Testis (tissue), 3 donors: ENCODE measurements around the gene THAP3. TPM values are rescaled to one million over a fixed set of nuclear protein-coding genes. Genes with fewer than 3 reads are reported as not detected.

Source experiments
- DNase-seq: peaks from one replicate; pipeline ENCODE4 v3.0.0-alpha.2; 2019
- H3K27ac ChIP-seq, 2 donors: fragments of 200-600 bp; sonication (generic); one replicate each; pipeline ENCODE4 v1.5.1; 2019
- H3K27me3 ChIP-seq: fragments of 200-600 bp; sonication (generic); one replicate; pipeline ENCODE4 v1.5.1; 2019
- H3K36me3 ChIP-seq: fragments of 200-600 bp; sonication (generic); one replicate; pipeline ENCODE4 v1.5.1; 2017; ENCODE audit warnings: low read depth; ENCODE audit errors: missing control alignments
- H3K4me1 ChIP-seq: fragments of 200-600 bp; sonication (generic); one replicate; pipeline ENCODE4 v1.5.1; 2019
- H3K4me3 ChIP-seq, 2 donors: fragments of 200-600 bp; sonication (generic); one replicate each; pipeline ENCODE4 v1.5.1; 2017 to 2019
- H3K9me3 ChIP-seq: fragments of 200-600 bp; sonication (generic); one replicate; pipeline ENCODE4 v1.5.1; 2017
- POLR2A ChIP-seq: fragments of 450-650 bp; IDR thresholded peaks from one replicate; pipeline ENCODE4 v1.6.1; 2017; ENCODE audit warnings: antibody characterized with exemption, mild to moderate bottlenecking, moderate library complexity
- WGBS, 2 donors: methylation state at CpG; one replicate each; pipeline ENCODE4 v1.1.5; 2018; 5-methylcytosine and 5-hydroxymethylcytosine counted together
- intact Hi-C: fragments of 100-400 bp; cut with DNase I; formaldehyde crosslinking; loops from one replicate; pipeline ENCODE4 v1.15.1; 2023; ENCODE audit warnings: low total_unique reads
- polyA plus RNA-seq: library from polyadenylated mRNA; stranded (reverse); fragments of 350-450 nt; fragmentation: Illumina TruSeq; extraction: RNeasy Lipid Tissue Mini Kit (QIAGEN cat#74804); gene quantifications from one replicate; pipeline ENCODE4 v1.2.3, GENCODE V29; 2014; ENCODE audit warnings: low read depth, low replicate concordance; ENCODE audit not compliant: insufficient read depth
- total RNA-seq, 2 donors: library from RNA; depleted of rRNA; stranded (reverse); fragments of >200 nt; gene quantifications; one replicate each; pipeline ENCODE4 v1.2.3, GENCODE V29; 2016
- TF ChIP-seq, protein P1 (sequence below), 3 experiments: fragments of 450-650 bp in 2 of 3; fragments of 200-600 bp in 1 of 3; sonication (generic) in 1 of 3; IDR thresholded peaks; one replicate each; pipeline ENCODE4 v1.5.1; 2016 to 2019; ENCODE audit warnings: antibody characterized with exemption in 3 of 3, mild to moderate bottlenecking in 2 of 3, moderate library complexity in 1 of 3

THAP3 gene
- total and polyA plus RNA-seq, 3 donors from 2014 or later = 28.7 to 41.9 (median 38.6) TPM

GRCh38 chr1:6625584-6626149 is 999 bp downstream of the THAP3 start:
- peak overlapping the region; percentile 74 to 91 for H3K27ac ChIP-seq
- no peaks in the 10 kb centered on the region for H3K36me3 ChIP-seq
- peak overlapping the region; percentile 83 to 86 for H3K4me3 ChIP-seq
- no peaks in the 10 kb centered on the region for H3K27me3 ChIP-seq
- TF ChIP-seq, protein P1, sequence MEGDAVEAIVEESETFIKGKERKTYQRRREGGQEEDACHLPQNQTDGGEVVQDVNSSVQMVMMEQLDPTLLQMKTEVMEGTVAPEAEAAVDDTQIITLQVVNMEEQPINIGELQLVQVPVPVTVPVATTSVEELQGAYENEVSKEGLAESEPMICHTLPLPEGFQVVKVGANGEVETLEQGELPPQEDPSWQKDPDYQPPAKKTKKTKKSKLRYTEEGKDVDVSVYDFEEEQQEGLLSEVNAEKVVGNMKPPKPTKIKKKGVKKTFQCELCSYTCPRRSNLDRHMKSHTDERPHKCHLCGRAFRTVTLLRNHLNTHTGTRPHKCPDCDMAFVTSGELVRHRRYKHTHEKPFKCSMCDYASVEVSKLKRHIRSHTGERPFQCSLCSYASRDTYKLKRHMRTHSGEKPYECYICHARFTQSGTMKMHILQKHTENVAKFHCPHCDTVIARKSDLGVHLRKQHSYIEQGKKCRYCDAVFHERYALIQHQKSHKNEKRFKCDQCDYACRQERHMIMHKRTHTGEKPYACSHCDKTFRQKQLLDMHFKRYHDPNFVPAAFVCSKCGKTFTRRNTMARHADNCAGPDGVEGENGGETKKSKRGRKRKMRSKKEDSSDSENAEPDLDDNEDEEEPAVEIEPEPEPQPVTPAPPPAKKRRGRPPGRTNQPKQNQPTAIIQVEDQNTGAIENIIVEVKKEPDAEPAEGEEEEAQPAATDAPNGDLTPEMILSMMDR (IDR thresholded peaks at IDR 0.05) = no peak
- TF ChIP-seq POLR2A = no peak
- 3 to 5% methylated on average over 20 to 29 of the region's 32 CpGs for WGBS, 2 donors
- no peaks in the 10 kb centered on the region for H3K9me3 ChIP-seq
- peaks cover 22% of the 10 kb centered on the region for H3K4me1 ChIP-seq
- peak; percentile 54 for DNase-seq
- intact Hi-C loops = no loop called here

DNA sequence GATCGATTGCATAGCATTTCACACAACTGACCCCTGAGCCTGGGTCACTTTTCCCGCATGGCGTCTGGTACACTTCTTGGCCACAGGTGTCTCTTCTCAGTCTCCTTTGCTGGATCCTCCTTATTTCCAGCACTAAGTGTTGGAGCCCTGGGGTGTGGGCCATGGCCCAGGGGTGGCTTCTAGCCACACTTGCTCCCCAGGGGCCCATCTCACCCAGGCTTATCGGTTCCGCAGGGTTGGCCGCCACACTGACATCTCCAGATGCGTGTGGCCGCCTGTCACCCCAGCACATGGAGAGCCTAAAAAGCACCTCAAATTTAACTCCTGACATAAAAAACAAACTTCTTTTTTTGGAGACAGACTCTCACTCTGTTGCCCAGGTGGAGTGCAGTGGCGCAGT is 2.4 kb downstream of the THAP3 start:
- Histone ChIP-seq H3K4me1 (peaks cover 21% of the 10 kb centered on the region), H3K27me3 (no peaks in the 10 kb centered on the region), H3K36me3 (no peaks in the 10 kb centered on the region), H3K4me3 (no peak overlapping the region), H3K9me3 (no peaks in the 10 kb centered on the region), H3K27ac (no peak overlapping the region)
- WGBS, 2 donors = 80 to 95% methylated on average over 9 of the region's 9 CpGs
- DNase-seq = no peak
- intact Hi-C loops = no loop called here
- TF ChIP-seq, protein P1 (IDR thresholded peaks at IDR 0.05) = no peak
- no peak for TF ChIP-seq POLR2A

GRCh38 chr1:6627841-6628545 is 3.3 kb downstream of the THAP3 start:
- TF ChIP-seq, protein P1 (IDR thresholded peaks at IDR 0.05) = no peak
- TF ChIP-seq POLR2A = no peak
- Histone ChIP-seq H3K27ac (no peak overlapping the region), H3K9me3 (no peaks in the 10 kb centered on the region), H3K4me3 (no peak overlapping the region), H3K36me3 (no peaks in the 10 kb centered on the region), H3K27me3 (no peaks in the 10 kb centered on the region), H3K4me1 (peaks cover 13% of the 10 kb centered on the region)
- intact Hi-C loops = no loop called here
- DNase-seq = no peak
- WGBS, 2 donors = 88 to 89% methylated on average over 21 of the region's 21 CpGs

GRCh38 chr1:6628971-6629479 is 4.4 kb downstream of the THAP3 start:
- H3K27ac ChIP-seq = no peak overlapping the region
- no peaks in the 10 kb centered on the region for H3K9me3 ChIP-seq
- no peak overlapping the region for H3K4me3 ChIP-seq
- H3K27me3 ChIP-seq = no peaks in the 10 kb centered on the region
- peaks cover 13% of the 10 kb centered on the region for H3K4me1 ChIP-seq
- intact Hi-C loops = no loop called here
- WGBS, 2 donors = 89 to 91% methylated on average over 12 of the region's 12 CpGs
- H3K36me3 ChIP-seq = no peaks in the 10 kb centered on the region
- TF ChIP-seq POLR2A = no peak
- TF ChIP-seq, protein P1 (IDR thresholded peaks at IDR 0.05) = no peak
- DNase-seq = no peak
